GM19324 (cell line): ENCODE measurements around the gene MBD3L5.
"Not testable (repeated sequence)": the region's sequence is repeated elsewhere in the genome, so short reads cannot be mapped to it uniquely, and the experiment has no call there.

Experiments
- ATAC-seq: cut with Tn5 transposase; IDR thresholded peaks from one replicate; pipeline ENCODE4 v1.9.1; 2021; ENCODE audit warnings: mild to moderate bottlenecking, moderate library complexity; ENCODE audit not compliant: unreplicated experiment, low FRiP score

MBD3L5 gene

DNA sequence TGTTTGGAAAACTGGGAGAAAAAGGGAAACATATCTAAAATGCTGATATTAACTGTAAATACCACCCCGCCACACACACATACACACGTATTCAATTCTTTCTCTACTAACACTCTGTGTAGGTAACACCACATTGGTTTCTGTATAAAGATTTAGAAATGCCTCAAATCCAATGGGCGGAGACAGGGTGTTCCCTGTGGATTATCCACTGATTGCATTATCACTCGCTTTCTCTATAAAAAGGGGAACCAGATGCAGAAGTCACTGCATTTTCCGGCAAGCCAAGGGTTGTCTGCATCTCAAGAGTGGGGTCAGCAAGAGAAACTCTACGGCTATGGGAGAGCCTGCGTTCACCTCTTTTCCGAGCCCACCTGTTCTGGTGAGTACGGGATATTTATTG, at the start of gene MBD3L5:
Gene MBD3L5, plus strand, starts transcription at position 301 of the 400 bp plus-strand sequence. Its CDS starts 34 bp downstream, at position 335.
- not testable (repeated sequence) for ATAC-seq

DNA sequence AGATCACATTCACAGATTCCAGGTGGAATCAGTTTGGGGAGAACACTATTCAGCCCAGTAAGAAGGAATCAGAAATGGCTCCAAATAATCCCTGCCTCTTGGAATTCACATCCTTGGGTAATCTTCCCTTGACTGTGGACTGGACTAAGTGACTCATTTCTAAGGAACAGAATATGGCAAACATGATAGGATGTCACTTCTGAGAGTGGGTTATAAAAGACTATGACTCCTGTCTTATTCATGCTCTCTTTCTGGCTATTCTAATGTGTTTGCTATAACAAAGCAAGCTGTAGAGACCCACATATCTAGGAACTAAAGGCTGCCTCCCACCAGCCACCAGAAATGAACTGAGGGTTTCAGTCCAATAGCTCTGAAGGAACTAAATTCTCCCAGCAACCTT, 46.9 kb upstream of the MBD3L5 start:
- ATAC-seq = no peak

DNA sequence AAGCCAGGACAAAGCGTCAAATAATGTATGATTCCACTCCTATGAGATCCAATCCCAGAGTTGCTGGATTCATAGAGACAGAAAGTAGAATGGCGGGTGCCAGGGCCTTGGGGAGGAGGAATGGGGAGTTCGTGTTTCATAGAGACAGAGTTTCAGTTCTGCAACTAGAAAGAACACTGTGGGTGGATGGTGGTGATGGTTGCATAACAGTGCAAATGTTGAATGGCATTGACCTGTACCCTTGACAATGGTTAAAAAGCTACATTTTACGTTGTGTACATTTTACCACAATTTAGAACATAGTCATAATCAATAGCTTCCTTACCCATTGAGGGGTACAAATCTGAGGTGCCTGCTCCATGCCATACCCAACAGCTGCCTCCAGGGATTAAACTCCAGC, 42.5 kb upstream of the MBD3L5 start:
- ATAC-seq = no peak

DNA sequence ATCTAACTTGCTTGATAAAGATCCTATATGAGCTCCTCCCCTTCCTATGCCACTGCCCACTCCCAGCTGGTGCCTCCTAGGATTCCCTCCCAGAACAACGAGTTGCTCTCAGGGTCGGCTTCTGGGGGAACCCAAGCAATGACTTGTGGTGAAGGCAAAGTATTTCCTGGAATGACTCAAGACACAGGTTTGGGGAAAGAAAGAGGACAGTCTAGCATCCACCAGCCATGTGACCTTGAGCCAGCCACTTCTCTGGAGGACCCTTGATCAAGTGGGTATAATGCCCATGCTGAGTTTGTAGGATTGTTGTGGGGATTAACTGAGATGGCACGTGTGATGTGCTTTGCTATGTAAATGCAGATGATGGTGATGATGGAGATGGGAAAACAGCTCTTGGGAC, 42.1 kb upstream of the MBD3L5 start:
- no peak for ATAC-seq

GRCh38 chr19:6995054-6995453, 35.3 kb upstream of the MBD3L5 start:
- no peak for ATAC-seq

DNA sequence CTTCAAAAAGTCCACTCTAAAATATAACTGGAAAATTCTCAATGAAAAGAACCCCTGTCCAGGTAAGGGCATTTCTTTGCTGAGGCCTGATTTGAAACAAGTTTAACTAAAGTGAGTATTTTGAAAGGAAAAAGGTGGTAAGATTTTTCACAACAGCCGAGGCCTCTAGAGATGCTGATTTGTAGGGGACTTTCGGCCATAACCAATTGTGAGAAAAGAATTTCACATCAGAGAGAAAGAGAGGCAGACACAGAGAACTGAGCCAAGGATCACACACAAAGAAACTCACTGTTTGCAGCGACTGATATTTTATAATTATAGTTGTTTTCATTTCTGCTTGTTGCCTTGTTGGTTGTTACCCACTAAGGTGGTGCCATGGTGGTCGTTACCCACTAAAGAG, 33.6 kb upstream of the MBD3L5 start:
- ATAC-seq = no peak

DNA sequence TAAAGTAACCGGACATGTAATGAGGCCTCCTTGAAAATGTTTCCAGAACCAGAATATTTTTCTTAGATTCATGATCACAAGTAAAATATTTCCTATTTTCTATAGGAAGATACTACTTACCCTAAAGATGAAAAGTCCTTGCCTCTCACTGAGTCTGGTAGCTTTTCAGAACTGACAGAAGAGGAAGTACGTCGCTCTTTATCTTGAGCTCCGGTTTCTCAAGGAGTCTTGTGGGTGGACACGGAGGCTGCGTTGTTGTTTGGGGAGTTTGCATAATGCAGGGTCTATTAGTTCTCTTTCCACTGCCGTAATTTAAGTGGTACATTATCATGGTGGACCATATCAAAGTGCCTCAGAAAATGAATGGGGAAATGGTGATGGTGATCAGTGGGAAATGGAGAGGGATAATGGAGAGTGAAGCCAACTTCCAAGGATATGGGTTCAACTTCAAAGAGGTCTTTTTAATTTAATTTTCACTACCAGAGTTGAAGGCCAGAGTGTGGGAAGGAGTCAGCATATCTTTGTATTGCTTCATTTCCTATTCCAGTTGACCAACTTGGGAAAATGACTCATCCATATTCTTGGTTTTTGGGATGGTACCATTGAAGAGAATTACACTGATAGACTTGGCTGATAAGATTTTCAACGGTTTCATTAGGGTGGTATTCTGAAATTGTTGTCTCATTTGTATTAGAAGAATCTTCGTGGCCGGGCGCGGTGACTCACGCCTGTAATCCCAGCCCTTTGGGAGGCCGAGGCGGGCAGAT, 32.5 kb upstream of the MBD3L5 start:
- ATAC-seq = no peak

GRCh38 chr19:6999933-7000332, 30.4 kb upstream of the MBD3L5 start:
- ATAC-seq = no peak

DNA sequence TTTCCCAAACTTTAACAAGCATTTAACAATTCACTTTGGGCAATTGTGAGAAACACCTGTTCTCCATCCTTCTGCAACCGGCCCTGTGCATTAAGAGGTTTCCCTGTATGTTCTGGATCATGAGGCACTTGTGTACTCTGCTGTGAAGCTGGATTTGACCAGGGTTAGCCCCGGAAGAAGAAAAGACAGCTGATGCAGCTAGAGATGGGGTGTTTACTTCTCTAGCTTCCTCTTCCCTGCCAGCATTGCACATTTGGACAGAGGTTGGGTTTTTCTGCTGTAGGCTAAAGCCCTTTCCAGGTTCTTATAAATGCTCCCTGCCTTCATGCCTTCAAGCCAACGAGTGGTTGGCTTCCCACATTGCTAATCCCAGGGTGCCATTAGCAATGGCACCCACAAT, 30.0 kb upstream of the MBD3L5 start:
- no peak for ATAC-seq

- no peak for ATAC-seq
These were observed 29.6 kb upstream of the MBD3L5 start for GRCh38 chr19:7000816-7001215.

- ATAC-seq = no peak
These were observed 26.0 kb upstream of the MBD3L5 start for GRCh38 chr19:7004313-7004931.

GRCh38 chr19:7006135-7006704, 24.2 kb upstream of the MBD3L5 start:
- ATAC-seq = no peak

DNA sequence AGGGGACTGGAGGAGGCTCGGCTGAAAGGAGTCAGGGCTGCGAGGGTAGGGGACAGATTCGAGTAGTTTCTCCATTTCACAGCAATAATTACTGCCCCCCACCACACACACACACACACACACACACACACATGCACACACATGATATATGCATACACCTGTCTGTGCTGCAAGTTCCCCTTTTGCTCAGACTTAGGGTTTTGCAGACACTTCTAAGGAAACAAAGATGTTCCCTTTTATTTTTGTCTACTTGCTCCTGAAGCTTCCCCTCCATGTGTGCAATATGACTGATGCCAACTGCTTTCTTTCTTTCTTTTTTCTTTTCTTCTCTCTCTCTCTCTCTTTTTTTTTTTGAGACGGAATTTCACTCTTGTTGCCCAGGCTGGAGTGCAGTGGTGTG, 22.5 kb upstream of the MBD3L5 start:
- ATAC-seq = no peak

DNA sequence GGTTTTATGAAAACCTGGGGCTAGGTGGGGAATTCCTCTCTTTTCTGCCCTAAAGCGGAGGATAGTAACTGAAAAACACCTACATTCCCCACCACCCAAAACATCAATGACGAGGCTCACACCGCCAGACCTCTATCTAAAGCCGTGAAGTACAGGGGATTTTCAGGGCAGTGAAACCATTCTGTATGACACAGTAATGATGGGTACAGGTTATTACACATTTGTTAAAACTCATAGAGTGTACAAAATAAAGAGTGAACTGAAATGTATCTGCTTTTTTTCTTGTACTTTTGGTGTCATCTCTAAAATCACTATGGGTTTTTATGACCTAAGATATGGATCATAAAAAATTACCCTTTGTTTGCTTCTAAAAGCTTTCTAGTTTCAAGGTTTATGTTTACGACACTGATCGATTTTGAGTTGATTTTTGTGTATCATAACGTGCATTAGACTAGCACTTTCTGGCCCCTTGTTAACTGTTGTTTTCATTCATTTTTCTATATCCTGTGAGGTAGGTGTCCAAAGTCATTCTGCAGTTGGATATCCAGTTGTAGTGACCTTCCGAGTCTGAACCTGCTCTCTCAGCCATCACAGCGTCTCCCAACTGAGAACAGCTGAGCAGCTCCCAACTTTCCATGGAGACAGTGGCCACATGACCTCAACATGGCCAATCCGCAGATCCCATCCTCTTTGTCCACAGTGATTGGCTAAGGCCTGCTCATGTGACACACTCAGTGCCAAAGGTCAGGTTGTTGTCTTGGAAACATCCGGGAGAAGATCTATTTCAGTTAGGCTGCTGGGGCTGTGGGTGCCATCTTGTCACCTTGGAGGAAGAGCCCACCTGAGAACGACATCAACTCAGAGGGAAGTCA, 19.4 kb upstream of the MBD3L5 start:
- ATAC-seq = no peak

GRCh38 chr19:7013678-7014077, 16.7 kb upstream of the MBD3L5 start:
- ATAC-seq = no peak

DNA sequence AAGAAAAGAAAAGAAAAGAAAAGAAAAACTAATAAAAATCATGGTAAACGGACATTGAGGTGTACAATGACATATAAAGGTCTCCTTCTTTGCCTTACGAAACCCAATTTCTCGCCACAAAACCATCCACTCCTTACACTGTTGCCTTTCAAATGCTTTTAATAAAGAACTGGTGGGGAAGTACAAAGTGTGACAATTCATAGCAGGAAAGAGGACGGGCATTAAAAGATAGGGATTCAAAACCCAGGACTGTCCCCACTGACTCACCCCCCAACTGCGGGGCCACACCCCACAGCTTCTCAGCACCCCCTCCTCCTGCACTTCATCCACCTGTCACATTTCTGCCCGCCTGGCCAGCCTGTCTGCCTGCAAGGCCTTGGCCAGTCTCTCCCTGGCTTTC, 11.6 kb upstream of the MBD3L5 start:
- ATAC-seq = no peak

- not testable (repeated sequence) for ATAC-seq
These were observed 9.0 kb upstream of the MBD3L5 start, which contains the start of gene MBD3L2B for GRCh38 chr19:7021331-7021730. Gene MBD3L2B (minus strand): TSS chr19:7021431. CDS start chr19:7021397, 34 bp downstream.

DNA sequence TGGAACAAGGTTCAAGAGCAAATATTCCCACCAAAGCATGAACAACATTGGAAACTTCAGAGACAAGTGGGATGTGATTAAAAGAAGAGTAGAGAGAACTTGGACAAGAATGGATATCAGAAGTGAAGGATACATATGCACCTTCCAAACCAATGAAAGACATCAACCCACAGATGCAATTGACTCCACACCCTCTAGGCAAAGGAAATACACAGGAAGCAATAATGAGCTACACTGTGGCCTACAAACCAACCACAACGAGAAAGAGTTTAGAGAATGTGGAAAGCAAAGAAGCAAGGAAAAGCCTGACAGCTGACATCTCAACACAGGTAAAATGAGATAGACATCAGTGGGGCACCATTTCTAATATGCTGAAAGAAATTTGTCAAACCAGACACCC, 1.6 kb upstream of the MBD3L5 start:
- not testable (repeated sequence) for ATAC-seq

- not testable (repeated sequence) for ATAC-seq
These were observed 9.7 kb downstream of the MBD3L5 start, which contains the start of gene MBD3L4 for GRCh38 chr19:7040079-7040478. Gene MBD3L4 (minus strand): TSS chr19:7040179. CDS start chr19:7040144, 35 bp downstream.

- not testable (repeated sequence) for ATAC-seq
These were observed 11.2 kb downstream of the MBD3L5 start for GRCh38 chr19:7041563-7041962.

DNA sequence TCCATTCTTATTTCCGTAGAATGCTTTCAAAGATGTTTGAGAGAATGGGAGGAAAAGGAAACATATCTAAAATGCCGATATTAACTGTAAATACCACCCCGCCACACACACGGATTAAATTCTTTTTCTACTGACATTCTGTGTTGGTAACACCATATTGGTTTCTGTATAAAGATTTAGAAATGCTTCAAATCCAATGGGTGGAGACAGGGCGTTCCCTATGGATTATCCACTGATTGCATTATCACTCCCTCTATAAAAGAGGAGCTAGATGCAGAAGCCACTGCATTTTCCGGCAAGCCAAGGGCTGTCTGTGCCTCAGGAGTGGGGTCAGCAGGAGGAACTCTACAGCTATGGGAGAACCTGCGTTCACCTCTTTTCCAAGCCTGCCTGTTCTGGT, 18.6 kb downstream of the MBD3L5 start, which contains the start of gene MBD3L2:
Gene MBD3L2, plus strand, starts transcription at position 301 of the 400 bp plus-strand sequence. Its CDS starts 53 bp downstream, at position 354.
- ATAC-seq = not testable (repeated sequence)
